ENCODE data around the gene WNT6.

The WNT6 gene

GRCh38 chr2:218894151-218894879 lies 34.7 kb downstream of the WNT6 start:
- DNase-seq = no peak

DNA sequence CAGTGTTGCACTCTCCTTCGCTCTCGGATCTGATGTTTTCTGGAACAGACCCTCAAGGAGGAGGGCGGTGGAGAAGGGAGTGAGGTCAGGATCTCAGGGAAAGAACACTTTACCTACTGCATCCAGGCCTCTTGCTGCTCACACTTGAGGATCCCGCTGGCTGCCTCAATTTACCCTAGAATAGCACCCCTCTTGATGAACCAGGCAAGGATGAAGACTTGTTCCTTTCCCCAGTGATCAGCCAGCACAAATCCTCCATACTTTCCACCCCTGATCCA lies 35.2 kb downstream of the WNT6 start:
- DNase-seq = no peak

DNA sequence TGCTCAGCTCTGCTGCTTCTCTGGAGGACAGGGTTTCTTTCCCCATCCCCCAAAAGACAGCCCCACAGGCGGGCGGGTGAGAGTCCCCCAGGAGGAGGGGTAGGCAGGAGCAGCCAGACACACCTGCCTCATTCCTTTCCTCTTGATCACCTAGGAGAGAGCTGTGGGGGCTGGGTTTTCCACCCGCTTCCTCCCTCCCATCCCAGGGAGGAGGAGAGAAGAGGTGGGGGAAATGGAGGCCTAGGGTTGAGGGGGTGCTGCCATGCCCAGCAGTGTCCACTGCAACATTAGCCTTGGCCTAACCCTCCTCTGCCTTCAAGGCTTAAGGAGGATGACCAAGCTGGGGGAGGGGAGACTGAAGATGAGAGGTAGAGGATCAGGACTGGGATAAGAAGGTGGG lies 35.7 kb downstream of the WNT6 start:
- no peak for DNase-seq

DNA sequence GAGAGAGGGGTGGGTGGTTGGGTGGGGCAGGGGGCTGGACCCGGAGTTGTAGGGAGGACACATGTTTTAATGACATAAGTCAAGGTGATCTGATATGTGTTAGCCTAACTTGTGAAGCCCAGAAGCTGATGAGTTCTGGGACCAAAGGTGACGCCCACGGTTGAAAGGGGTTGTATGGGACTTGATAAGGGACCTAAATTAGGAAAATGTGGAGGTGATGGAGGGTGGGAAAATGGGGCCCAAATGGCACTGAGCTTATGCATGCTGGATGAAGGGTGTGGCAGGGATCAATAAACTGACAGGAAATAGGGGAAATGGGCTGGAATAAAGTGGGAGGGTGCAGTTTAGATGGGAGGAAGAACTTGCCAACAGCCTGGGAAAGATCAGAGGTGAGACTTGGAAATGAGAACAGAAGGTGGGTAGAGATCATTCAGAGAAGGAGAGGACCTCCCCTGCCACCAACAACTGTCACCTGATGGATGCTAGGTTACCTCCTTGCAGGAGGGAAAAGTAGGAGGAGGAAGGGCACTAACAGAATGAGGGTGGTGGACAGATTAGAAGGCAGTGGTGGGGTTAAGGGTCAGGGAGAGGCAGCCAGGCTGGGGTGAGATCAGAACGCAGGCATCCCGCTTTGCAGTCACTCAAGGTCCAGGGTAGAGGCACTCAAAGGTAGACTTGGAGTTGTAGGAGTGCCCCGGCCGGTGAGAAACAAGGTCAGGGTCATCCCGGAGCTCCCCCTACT lies 36.3 kb downstream of the WNT6 start:
- DNase-seq = no peak

DNA sequence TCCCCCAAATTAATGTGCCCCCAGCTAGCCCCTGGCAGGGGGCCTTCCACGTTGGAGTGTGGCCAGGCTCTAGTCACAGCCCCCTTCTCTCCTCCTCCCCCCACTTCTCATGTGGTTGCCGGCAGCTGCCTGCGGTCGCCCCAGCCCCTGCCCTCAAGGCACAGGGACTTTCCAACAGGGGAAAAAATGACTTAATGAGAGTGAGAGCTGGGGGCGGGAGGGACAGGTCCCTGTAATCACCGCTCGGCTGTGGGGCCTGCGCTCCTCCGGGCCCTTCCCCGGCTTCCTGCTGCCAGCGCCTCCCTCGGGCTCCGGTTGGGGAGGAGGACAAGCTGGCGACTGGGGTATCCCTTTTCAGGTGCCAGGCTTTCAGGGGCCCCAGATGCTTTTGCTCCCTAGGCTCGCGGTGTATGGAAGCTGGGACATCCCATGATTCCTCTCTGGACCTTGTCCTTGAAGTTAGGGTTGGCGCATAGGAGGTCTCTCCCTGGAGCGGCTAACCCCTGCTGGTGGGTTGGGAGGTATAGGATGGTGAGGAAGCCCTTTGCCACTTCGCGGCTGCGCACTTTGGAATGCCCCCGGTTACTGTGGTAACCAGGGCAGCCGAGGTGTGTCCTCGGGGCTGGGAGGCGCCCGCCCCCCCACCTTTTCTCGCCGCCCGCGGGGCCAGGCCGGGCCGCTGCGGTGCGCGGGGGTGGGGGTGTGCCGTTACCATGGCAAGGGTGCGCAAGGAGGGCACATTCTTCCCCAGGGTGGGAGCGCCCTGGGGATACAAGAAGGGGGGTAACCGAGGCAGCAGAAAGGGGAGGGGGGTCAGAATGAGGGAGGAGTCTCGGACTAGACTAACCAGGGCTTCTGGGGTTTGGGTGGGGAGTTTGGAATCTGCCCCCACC lies 37.1 kb downstream of the WNT6 start:
- DNase-seq = no peak

GRCh38 chr2:218897394-218898108 lies 37.9 kb downstream of the WNT6 start:
- no peak for DNase-seq

DNA sequence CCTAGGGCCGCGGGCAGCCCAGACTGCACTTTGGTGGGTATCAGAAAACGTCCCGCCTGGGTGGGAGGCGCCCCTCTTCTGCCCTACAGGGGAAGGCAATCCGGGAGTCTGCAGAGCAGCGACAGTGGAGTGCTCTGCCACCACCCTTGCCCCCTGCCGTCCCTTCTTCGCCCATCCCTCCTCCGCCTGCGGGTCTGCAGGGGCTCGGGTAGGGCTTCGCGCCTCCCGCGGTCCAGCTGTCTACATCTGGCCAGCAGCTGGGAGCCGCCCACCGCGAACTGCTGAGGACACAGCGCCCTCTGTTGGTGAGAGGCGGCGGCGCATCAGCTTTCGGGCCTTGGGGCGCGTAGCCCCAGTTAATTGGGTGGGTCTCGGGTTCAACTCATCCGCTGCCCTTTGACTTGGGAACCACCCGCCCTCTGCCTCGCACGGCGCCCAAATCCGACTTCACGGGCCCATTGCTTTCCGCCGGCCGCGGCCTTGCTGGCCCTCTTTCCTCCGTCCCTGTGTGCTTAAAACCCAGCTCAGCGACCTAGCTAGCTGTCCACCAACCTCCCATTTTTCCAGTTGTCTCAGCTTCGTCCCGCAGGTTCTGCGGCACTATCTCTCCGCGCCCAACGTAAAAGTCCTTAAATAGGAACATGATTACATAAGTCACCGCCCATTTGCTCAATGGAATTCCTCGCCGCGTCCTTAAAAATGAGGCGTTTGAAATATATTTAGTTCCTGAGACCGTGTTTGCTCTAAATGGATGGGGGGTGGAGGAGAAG lies 38.7 kb downstream of the WNT6 start:
- DNase-seq = peak; percentile 83

GRCh38 chr2:218899147-218899546 lies 39.5 kb downstream of the WNT6 start:
- DNase-seq = no peak

DNA sequence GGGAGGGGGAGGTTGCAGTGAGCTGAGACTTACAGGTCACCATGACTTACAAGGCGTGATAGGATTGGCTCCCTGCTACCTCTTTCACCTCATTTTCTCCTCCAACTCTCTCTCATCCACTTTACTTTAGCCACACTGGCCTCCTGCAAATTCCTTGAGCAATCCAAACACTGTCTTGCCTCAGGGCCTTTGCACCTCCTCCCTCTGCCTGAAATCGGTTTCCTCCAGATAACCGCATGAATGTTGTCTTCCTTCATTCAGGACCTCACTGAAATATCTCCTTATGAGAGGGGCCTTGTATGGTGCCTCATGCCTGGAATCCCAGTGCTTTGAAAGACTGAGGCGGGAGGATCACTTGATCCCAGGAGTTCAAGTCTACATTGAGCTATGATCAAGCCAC lies 42.8 kb downstream of the WNT6 start:
- DNase-seq = no peak

DNA sequence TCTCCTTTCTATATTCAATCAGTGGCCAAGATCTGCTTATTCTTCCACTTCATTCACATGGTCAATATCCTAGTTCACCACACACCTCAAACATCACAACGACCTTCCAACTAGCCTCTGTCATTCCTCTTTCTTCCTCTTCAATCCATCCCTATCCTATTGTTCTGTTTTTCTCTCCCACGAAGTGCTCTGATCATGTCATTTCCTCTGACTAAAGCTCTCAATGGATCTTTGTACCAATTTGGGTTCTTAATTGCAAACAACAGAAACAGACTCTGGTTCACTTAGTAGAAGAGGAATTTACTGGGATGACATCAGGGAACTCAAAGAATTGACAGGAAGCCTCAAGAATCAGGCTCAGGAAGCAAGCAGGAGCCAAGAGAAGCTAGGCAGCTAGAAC lies 44.6 kb downstream of the WNT6 start:
- no peak for DNase-seq

GRCh38 chr2:218908721-218909619 lies 49.4 kb downstream of the WNT6 start:
- peak; percentile 90 for DNase-seq

DNA sequence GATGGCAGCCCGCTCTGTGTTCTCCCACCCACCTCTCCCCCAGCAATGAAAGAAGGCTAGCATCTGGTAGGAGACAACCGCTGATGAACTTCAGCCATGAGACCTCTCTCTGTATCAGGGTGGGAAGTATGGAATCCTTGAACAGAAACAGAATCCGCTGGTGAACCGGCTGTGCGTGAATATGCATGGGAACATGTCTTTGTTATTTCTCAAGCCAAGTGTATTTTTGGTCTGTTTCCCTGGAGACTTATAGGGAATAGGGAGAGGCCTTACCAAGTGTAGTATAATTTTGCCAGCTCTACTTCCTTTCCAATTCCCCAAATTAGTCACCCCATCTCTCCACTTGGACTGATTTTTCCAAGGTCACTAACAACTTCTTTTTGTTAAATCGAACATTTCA lies 51.1 kb downstream of the WNT6 start:
- no peak for DNase-seq

- no peak for DNase-seq
Observed at GRCh38 chr2:218920504-218920903, 60.9 kb downstream of the WNT6 start.

Data from femur (tissue), 1 donor.